GM12873 (cell line): ENCODE results near the gene PHLDB3.

Source experiments
- CTCF ChIP-seq: IDR thresholded peaks from 2 replicates; pipeline ENCODE4 v1.5.1; 2012; ENCODE audit warnings: low read depth, mild to moderate bottlenecking, moderate library complexity, low read length, control low read depth; ENCODE audit not compliant: insufficient read depth; ENCODE audit errors: missing control alignments

PHLDB3 gene

GRCh38 chr19:43501661-43502418 lies 2.7 kb downstream of the PHLDB3 start:
- no peak for TF ChIP-seq CTCF

GRCh38 chr19:43499042-43499441 lies 5.5 kb downstream of the PHLDB3 start:
- no peak for TF ChIP-seq CTCF

- TF ChIP-seq CTCF: no peak
Measured at GRCh38 chr19:43498233-43498842, 6.2 kb downstream of the PHLDB3 start.

GRCh38 chr19:43496960-43497359 lies 7.6 kb downstream of the PHLDB3 start:
- TF ChIP-seq CTCF: no peak

GRCh38 chr19:43495082-43495481 lies 9.5 kb downstream of the PHLDB3 start:
- no peak for TF ChIP-seq CTCF

GRCh38 chr19:43490759-43491158 lies 13.8 kb downstream of the PHLDB3 start:
- TF ChIP-seq CTCF: no peak

- TF ChIP-seq CTCF: no peak
Measured at GRCh38 chr19:43489979-43490599, 14.5 kb downstream of the PHLDB3 start.
